ENCODE measurements around the gene USP35. TPM values are rescaled to one million over a fixed set of nuclear protein-coding genes. Genes with fewer than 3 reads are reported as not detected.

Gene USP35
- total and polyA plus RNA-seq, 2 experiments from 2014 or later = 2.7 to 7.0 TPM

- H3K9me3 ChIP-seq (ENCODE audit: low read depth) = no peaks in the 10 kb centered on the region
- no peak overlapping the region for H2AFZ ChIP-seq
- peaks cover 80% of the 10 kb centered on the region for H3K79me2 ChIP-seq (ENCODE audit: insufficient read depth)
- no peak overlapping the region for H3K9ac ChIP-seq
- no peaks in the 10 kb centered on the region for H3K27me3 ChIP-seq (replicated peaks; ENCODE audit: insufficient read depth)
- WGBS, 2 experiments (ENCODE audit: low coverage in 1 of 2, low lambda C conversion rate in 2 of 2, missing lambda C conversion rate in 2 of 2) = 95 to 98% methylated on average over 6 to 7 of the region's 7 CpGs
- H3K36me3 ChIP-seq (ENCODE audit: low read depth) = 0 out of 2 replicates have a peak, but pooled peaks cover 6% of the 10 kb centered on the region
- no peak overlapping the region for H3K4me2 ChIP-seq (ENCODE audit: unreplicated experiment)
- no peaks in the 10 kb centered on the region for H3K9me2 ChIP-seq (ENCODE audit: insufficient read depth)
- H3K4me1 ChIP-seq (ENCODE audit: insufficient read depth) = no peaks in the 10 kb centered on the region
- TF ChIP-seq EZH2 (IDR thresholded peaks at IDR 0.05; ENCODE audit: insufficient read depth, poor library complexity, severe bottlenecking) = no peak
- no peaks in the 10 kb centered on the region for H4K20me1 ChIP-seq (ENCODE audit: insufficient read depth)
- DNase-seq = no peak
- in situ Hi-C loops (cut with MboI) = no loop called here
- no peak overlapping the region for H3K4me3 ChIP-seq
- H3F3A ChIP-seq (ENCODE audit: insufficient read depth) = no peaks in the 10 kb centered on the region
- H3K27ac ChIP-seq = no peak overlapping the region
These were observed 9.2 kb upstream of the USP35 start for GRCh38 chr11:78179459-78180071.

GRCh38 chr11:78180751-78181150 is 8.0 kb upstream of the USP35 start:
- in situ Hi-C loops (cut with MboI) = no loop called here
- Histone ChIP-seq H3K9me3 (ENCODE audit: low read depth) (no peaks in the 10 kb centered on the region), H3K4me3 (no peak overlapping the region), H3K9ac (no peak overlapping the region), H2AFZ (no peak overlapping the region), H3K79me2 (ENCODE audit: insufficient read depth) (peaks cover 91% of the 10 kb centered on the region), H3F3A (ENCODE audit: insufficient read depth) (peaks cover 8% of the 10 kb centered on the region; the same call in 1 of the 2 replicates), H4K20me1 (ENCODE audit: insufficient read depth) (no peaks in the 10 kb centered on the region), H3K4me1 (ENCODE audit: insufficient read depth) (peaks cover 8% of the 10 kb centered on the region), H3K4me2 (ENCODE audit: unreplicated experiment) (no peak overlapping the region), H3K27me3 (replicated peaks; ENCODE audit: insufficient read depth) (no peaks in the 10 kb centered on the region), H3K27ac (no peak overlapping the region), H3K9me2 (ENCODE audit: insufficient read depth) (no peaks in the 10 kb centered on the region), H3K36me3 (ENCODE audit: low read depth) (0 out of 2 replicates have a peak, but pooled peaks cover 6% of the 10 kb centered on the region)
- WGBS, 2 experiments (ENCODE audit: low coverage in 1 of 2, low lambda C conversion rate in 2 of 2, missing lambda C conversion rate in 2 of 2) = 97 to 98% methylated on average over 4 of the region's 4 CpGs
- TF ChIP-seq EZH2 (IDR thresholded peaks at IDR 0.05; ENCODE audit: insufficient read depth, poor library complexity, severe bottlenecking) (no peak), EZH2phosphoT487 (IDR thresholded peaks at IDR 0.05; ENCODE audit: insufficient read depth, low read depth) (no peak)
- DNase-seq = no peak

- H3K4me2 ChIP-seq (ENCODE audit: unreplicated experiment) = no peak overlapping the region
- peaks cover 90% of the 10 kb centered on the region for H3K79me2 ChIP-seq (ENCODE audit: insufficient read depth)
- 47 to 55% methylated on average over 2 of the region's 2 CpGs for WGBS, 2 experiments (ENCODE audit: low coverage in 1 of 2, low lambda C conversion rate in 2 of 2, missing lambda C conversion rate in 2 of 2)
- H3K4me3 ChIP-seq = no peak overlapping the region
- H3K36me3 ChIP-seq (ENCODE audit: low read depth) = 0 out of 2 replicates have a peak, but pooled peaks cover 6% of the 10 kb centered on the region
- H4K20me1 ChIP-seq (ENCODE audit: insufficient read depth) = no peaks in the 10 kb centered on the region
- H3K27me3 ChIP-seq (replicated peaks; ENCODE audit: insufficient read depth) = no peaks in the 10 kb centered on the region
- TF ChIP-seq EZH2phosphoT487 (IDR thresholded peaks at IDR 0.05; ENCODE audit: insufficient read depth, low read depth) = no peak
- TF ChIP-seq EZH2 (IDR thresholded peaks at IDR 0.05; ENCODE audit: insufficient read depth, poor library complexity, severe bottlenecking) = no peak
- peaks cover 11% of the 10 kb centered on the region for H3K4me1 ChIP-seq (ENCODE audit: insufficient read depth)
- no peak overlapping the region for H3K27ac ChIP-seq
- in situ Hi-C loops (cut with MboI) = no loop called here
- no peak overlapping the region for H2AFZ ChIP-seq
- no peak overlapping the region for H3K9ac ChIP-seq
- H3F3A ChIP-seq (ENCODE audit: insufficient read depth) = peaks cover 9% of the 10 kb centered on the region; the same call in 1 of the 2 replicates
- no peaks in the 10 kb centered on the region for H3K9me3 ChIP-seq (ENCODE audit: low read depth)
- DNase-seq = no peak
- H3K9me2 ChIP-seq (ENCODE audit: insufficient read depth) = no peaks in the 10 kb centered on the region
These were observed 7.5 kb upstream of the USP35 start for GRCh38 chr11:78181185-78181584.

- Histone ChIP-seq H3K9ac (peak overlapping the region; percentile 84), H3K9me2 (ENCODE audit: insufficient read depth) (no peaks in the 10 kb centered on the region), H3K9me3 (ENCODE audit: low read depth) (no peaks in the 10 kb centered on the region), H3K4me1 (ENCODE audit: insufficient read depth) (peaks cover 28% of the 10 kb centered on the region), H3K4me3 (peak overlapping the region; percentile 93), H3K36me3 (ENCODE audit: low read depth) (no peaks in the 10 kb centered on the region), H2AFZ (peak overlapping the region; percentile 63), H3K79me2 (ENCODE audit: insufficient read depth) (peaks cover 90% of the 10 kb centered on the region), H3K27me3 (replicated peaks; ENCODE audit: insufficient read depth) (no peaks in the 10 kb centered on the region), H3K27ac (peak overlapping the region; percentile 95), H3K4me2 (ENCODE audit: unreplicated experiment) (peak overlapping the region; percentile 99), H3F3A (ENCODE audit: insufficient read depth) (peaks cover 25% of the 10 kb centered on the region), H4K20me1 (ENCODE audit: insufficient read depth) (no peaks in the 10 kb centered on the region)
- in situ Hi-C loops (cut with MboI) = no loop called here
- DNase-seq = peak; percentile 84
- 19 to 27% methylated on average over 22 to 31 of the region's 31 CpGs for WGBS, 2 experiments (ENCODE audit: low coverage in 1 of 2, low lambda C conversion rate in 2 of 2, missing lambda C conversion rate in 2 of 2)
- TF ChIP-seq EZH2phosphoT487 (IDR thresholded peaks at IDR 0.05; ENCODE audit: insufficient read depth, low read depth) (no peak), EZH2 (IDR thresholded peaks at IDR 0.05; ENCODE audit: insufficient read depth, poor library complexity, severe bottlenecking) (no peak)
These were observed 1.1 kb upstream of the USP35 start for GRCh38 chr11:78187366-78188285.
